H9 (cell line): ENCODE data around the gene SPRYD7. TPM values are rescaled to one million over a fixed set of nuclear protein-coding genes. Genes with fewer than 3 reads are reported as not detected.

Source experiments
- DNase-seq: peaks from one replicate; pipeline ENCODE4 v3.0.0-alpha.2; 2017
- H2AFZ ChIP-seq: one replicate; pipeline ENCODE4 v1.6.1; 2013; ENCODE audit warnings: mild to moderate bottlenecking, low read length, control low read depth, moderate library complexity
- H2AK5ac ChIP-seq: 2 replicates; pipeline ENCODE4 v1.6.1; 2013; ENCODE audit warnings: low read length, control low read depth, mixed read lengths; ENCODE audit not compliant: insufficient read length
- H2BK120ac ChIP-seq: one replicate; pipeline ENCODE4 v1.6.1; 2013; ENCODE audit warnings: low read depth, mild to moderate bottlenecking, low read length, control low read depth, inconsistent platforms; ENCODE audit not compliant: poor library complexity, severe bottlenecking
- H2BK12ac ChIP-seq: 2 replicates; pipeline ENCODE4 v1.6.1; 2013; ENCODE audit warnings: low read length, control low read depth, mixed read lengths, low read depth; ENCODE audit not compliant: insufficient read length
- H2BK15ac ChIP-seq: 2 replicates; pipeline ENCODE4 v1.6.1; 2013; ENCODE audit warnings: low read depth, low read length, control low read depth
- H2BK20ac ChIP-seq: one replicate; pipeline ENCODE4 v1.6.1; 2013; ENCODE audit warnings: low read depth, mild to moderate bottlenecking, low read length, control low read depth, inconsistent platforms; ENCODE audit not compliant: poor library complexity, severe bottlenecking
- H2BK5ac ChIP-seq: 2 replicates; pipeline ENCODE4 v1.6.1; 2013; ENCODE audit warnings: low read length, control low read depth, mixed read lengths; ENCODE audit not compliant: insufficient read length
- H3K14ac ChIP-seq: 2 replicates; pipeline ENCODE4 v1.6.1; 2013; ENCODE audit warnings: low read length, control low read depth; ENCODE audit not compliant: insufficient read depth
- H3K18ac ChIP-seq: 2 replicates; pipeline ENCODE4 v1.6.1; 2013; ENCODE audit warnings: low read depth, mild to moderate bottlenecking, mixed read lengths, low read length, control low read depth; ENCODE audit not compliant: insufficient read length
- H3K23ac ChIP-seq: 2 replicates; pipeline ENCODE4 v1.6.1; 2013; ENCODE audit warnings: low read length, control low read depth, mixed read lengths, low read depth; ENCODE audit not compliant: insufficient read length
- H3K23me2 ChIP-seq: 2 replicates; pipeline ENCODE4 v1.6.1; 2013; ENCODE audit warnings: low read depth, mild to moderate bottlenecking, mixed read lengths, low read length, control low read depth; ENCODE audit not compliant: insufficient read length, poor library complexity, severe bottlenecking
- H3K27ac ChIP-seq: 2 replicates; pipeline ENCODE4 v1.5.1; 2013; ENCODE audit warnings: low read length, control low read depth, mixed read lengths, low read depth; ENCODE audit not compliant: insufficient read length
- H3K27me3 ChIP-seq: 2 replicates; pipeline ENCODE4 v1.6.1; 2013; ENCODE audit warnings: low read length, control low read depth, inconsistent platforms; ENCODE audit not compliant: insufficient read depth
- H3K4ac ChIP-seq: 2 replicates; pipeline ENCODE4 v1.6.1; 2013; ENCODE audit warnings: low read depth, mild to moderate bottlenecking, control low read depth, inconsistent platforms, low read length, moderate library complexity
- H3K4me1 ChIP-seq: 2 replicates; pipeline ENCODE4 v1.6.1; 2013; ENCODE audit warnings: low read length, control low read depth, inconsistent platforms; ENCODE audit not compliant: insufficient read depth
- H3K4me2 ChIP-seq: 2 replicates; pipeline ENCODE4 v1.6.1; 2013; ENCODE audit warnings: low read length, control low read depth, mixed read lengths; ENCODE audit not compliant: insufficient read length, insufficient read depth
- H3K56ac ChIP-seq: 2 replicates; pipeline ENCODE4 v1.6.1; 2013; ENCODE audit warnings: low read depth, mild to moderate bottlenecking, mixed read lengths, low read length, control low read depth; ENCODE audit not compliant: insufficient read length
- H3K79me1 ChIP-seq: 2 replicates; pipeline ENCODE4 v1.6.1; 2013; ENCODE audit warnings: low read depth, mild to moderate bottlenecking, moderate library complexity, low read length, control low read depth, inconsistent platforms; ENCODE audit not compliant: insufficient read depth, poor library complexity, severe bottlenecking
- H3K79me2 ChIP-seq: 2 replicates; pipeline ENCODE4 v1.6.1; 2013; ENCODE audit warnings: low read length, control low read depth, inconsistent platforms; ENCODE audit not compliant: insufficient read depth
- H3K9ac ChIP-seq: 2 replicates; pipeline ENCODE4 v1.6.1; 2013; ENCODE audit warnings: low read length, control low read depth, mixed read lengths; ENCODE audit not compliant: insufficient read length; ENCODE audit errors: extremely low read depth
- H3K9me3 ChIP-seq: one replicate; pipeline ENCODE4 v1.6.1; 2013; ENCODE audit warnings: low read depth, low read length, inconsistent platforms; ENCODE audit not compliant: control insufficient read depth
- H3T11ph ChIP-seq: one replicate; pipeline ENCODE4 v1.6.1; 2013; ENCODE audit warnings: mild to moderate bottlenecking, low read length, control low read depth, inconsistent platforms
- H4K20me1 ChIP-seq: one replicate; pipeline ENCODE4 v1.6.1; 2013; ENCODE audit not compliant: control insufficient read depth, insufficient read length, insufficient read depth
- H4K5ac ChIP-seq: 2 replicates; pipeline ENCODE4 v1.6.1; 2013; ENCODE audit warnings: low read depth, mild to moderate bottlenecking, mixed read lengths, low read length, control low read depth; ENCODE audit not compliant: insufficient read length
- H4K8ac ChIP-seq: replicated peaks from 2 replicates; pipeline ENCODE4 v1.6.1; 2013; ENCODE audit warnings: low read length, control low read depth, mixed read lengths, low read depth; ENCODE audit not compliant: insufficient read length
- H4K91ac ChIP-seq: 2 replicates; pipeline ENCODE4 v1.6.1; 2013; ENCODE audit warnings: low read depth, mild to moderate bottlenecking, moderate library complexity, mixed read lengths, low read length, control low read depth; ENCODE audit not compliant: insufficient read length
- H3K27ac Mint-ChIP-seq, 3 experiments: 2 replicates in 2 of 3; 3 replicates in 1 of 3; pipeline ENCODE4 v1.8.0; 2020 to 2021; ENCODE audit warnings: mixed read lengths in 3 of 3, mild to moderate bottlenecking in 1 of 3, moderate library complexity in 1 of 3
- H3K27me3 Mint-ChIP-seq: 2 replicates; pipeline ENCODE4 v1.8.0; 2021; ENCODE audit warnings: low read depth, mild to moderate bottlenecking, moderate library complexity, mixed read lengths
- H3K36me3 Mint-ChIP-seq, 3 experiments: 2 replicates in 2 of 3; 3 replicates in 1 of 3; pipeline ENCODE4 v1.8.0; 2020 to 2021; ENCODE audit warnings: low read depth in 3 of 3, mixed read lengths in 3 of 3; ENCODE audit not compliant: insufficient read depth in 1 of 3
- H3K4me1 Mint-ChIP-seq, 2 experiments: 2 replicates each; pipeline ENCODE4 v1.8.0; 2020; ENCODE audit warnings: mixed read lengths in 2 of 2
- H3K4me3 Mint-ChIP-seq, 2 experiments: 2 replicates in 1 of 2; 3 replicates in 1 of 2; pipeline ENCODE4 v1.8.0; 2020 to 2021; ENCODE audit warnings: mild to moderate bottlenecking in 2 of 2, mixed read lengths in 2 of 2, moderate library complexity in 1 of 2
- H3K9me3 Mint-ChIP-seq, 2 experiments: 2 replicates in 1 of 2; 3 replicates in 1 of 2; pipeline ENCODE4 v1.8.0; 2020; ENCODE audit warnings: mild to moderate bottlenecking in 2 of 2, mixed read lengths in 2 of 2, moderate library complexity in 1 of 2
- CTCF ChIP-seq: fragments of 200-600 bp; sonication (generic); conservative IDR thresholded peaks from 3 replicates; pipeline ENCODE4 v1.8.0; 2021; ENCODE audit warnings: antibody characterized with exemption, mild to moderate bottlenecking
- WGBS: extraction: QIAGEN DNeasy Blood & Tissue Kit; methylation state at CpG from one replicate; pipeline ENCODE4 v1.1.7; 2013; ENCODE audit warnings: missing lambda C conversion rate, low lambda C conversion rate, mixed read lengths; ENCODE audit not compliant: insufficient read length; ENCODE audit errors: extremely low coverage; 5-methylcytosine and 5-hydroxymethylcytosine counted together
- total RNA-seq: library from RNA; stranded (reverse); gene quantifications from 2 replicates; pipeline ENCODE4 v1.2.1, GENCODE V29; 2021

SPRYD7 gene
- total RNA-seq, 1 experiment from 2014 or later: 1.8 TPM

- no peak overlapping the region for H3K9ac ChIP-seq
- no peak overlapping the region for H3K14ac ChIP-seq
- no peak overlapping the region for H4K91ac ChIP-seq
- no peak overlapping the region for H2BK20ac ChIP-seq
- no peak for DNase-seq
- no peak overlapping the region for H4K8ac ChIP-seq
- H2BK120ac ChIP-seq: no peak overlapping the region
- Mint-ChIP-seq H3K36me3 (no peaks in the 10 kb centered on the region), H3K4me3 (no peak overlapping the region), H3K4me1 (peaks cover 7 to 8% of the 10 kb centered on the region in 2 experiments), H3K27me3 (peaks cover 14% of the 10 kb centered on the region), H3K9me3 (no peaks in the 10 kb centered on the region), H3K27ac (no peak overlapping the region)
- H2AFZ ChIP-seq: no peak overlapping the region
- H3K27ac ChIP-seq: no peak overlapping the region
- WGBS: no CpG with 5 or more reads among the region's 5 CpGs
- no peaks in the 10 kb centered on the region for H3K79me2 ChIP-seq
- TF ChIP-seq CTCF: no peak
- H4K20me1 ChIP-seq: no peaks in the 10 kb centered on the region
- no peak overlapping the region for H2BK12ac ChIP-seq
- H3K4me2 ChIP-seq: no peak overlapping the region
- H3K4me1 ChIP-seq: no peaks in the 10 kb centered on the region
- H3K23ac ChIP-seq: no peak overlapping the region
- no peak overlapping the region for H2BK5ac ChIP-seq
- no peaks in the 10 kb centered on the region for H3K9me3 ChIP-seq
- H2AK5ac ChIP-seq: no peak overlapping the region
- H3T11ph ChIP-seq: no peak overlapping the region
- H3K23me2 ChIP-seq: peaks cover 12% of the 10 kb centered on the region
- H3K27me3 ChIP-seq: no peaks in the 10 kb centered on the region
- no peak overlapping the region for H2BK15ac ChIP-seq
- H3K18ac ChIP-seq: no peak overlapping the region
- H3K56ac ChIP-seq: no peak overlapping the region
- H3K4ac ChIP-seq: no peak overlapping the region
- no peaks in the 10 kb centered on the region for H3K79me1 ChIP-seq
- no peak overlapping the region for H4K5ac ChIP-seq
Measured at GRCh38 chr13:49938921-49939320, 2.8 kb upstream of the SPRYD7 start.
